Brain pericyte (primary cell): Measurements from ENCODE around the gene PTGIS.

Experiments used
- DNase-seq: peaks from one replicate; pipeline ENCODE4 v3.0.0-alpha.2; 2012; ENCODE audit warnings: low read depth, low spot score

The PTGIS gene

DNA sequence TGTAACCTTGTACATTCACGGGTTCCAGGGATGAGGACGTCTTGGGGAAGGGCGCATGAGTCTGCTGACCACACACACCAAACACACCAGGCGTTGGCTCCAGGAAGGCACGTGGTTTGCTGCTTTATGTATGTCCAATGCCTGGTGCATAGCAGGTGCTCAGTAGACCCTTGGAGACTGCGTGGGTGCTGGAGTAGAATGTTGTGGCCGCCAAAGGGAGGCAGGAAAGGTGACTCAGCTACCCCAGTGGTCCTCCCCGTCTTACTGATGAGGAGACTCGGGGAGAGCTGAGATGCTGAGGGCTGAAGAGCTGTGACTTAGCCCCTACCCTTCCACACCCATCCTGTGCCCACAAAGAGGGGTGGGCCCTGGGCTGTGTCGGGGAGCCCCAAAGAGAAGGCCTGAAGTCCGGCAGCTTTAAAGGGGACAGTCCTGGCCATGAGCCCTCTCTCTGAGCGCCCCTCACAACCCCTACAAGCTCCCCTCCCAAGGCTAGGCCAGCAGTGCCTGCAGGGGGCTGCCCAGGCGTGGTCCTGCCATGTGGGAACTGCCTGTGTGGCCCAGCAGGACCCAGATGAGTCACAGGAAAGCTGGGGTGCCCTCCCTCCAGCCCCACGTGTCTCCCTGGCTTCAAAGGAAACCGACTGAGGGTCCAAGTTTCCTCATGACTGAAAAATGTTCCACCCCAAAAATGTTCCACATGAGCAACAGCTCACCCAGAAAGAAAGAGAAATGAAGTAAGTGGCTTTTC, 28.0 kb upstream of the PTGIS start:
- DNase-seq = no peak

DNA sequence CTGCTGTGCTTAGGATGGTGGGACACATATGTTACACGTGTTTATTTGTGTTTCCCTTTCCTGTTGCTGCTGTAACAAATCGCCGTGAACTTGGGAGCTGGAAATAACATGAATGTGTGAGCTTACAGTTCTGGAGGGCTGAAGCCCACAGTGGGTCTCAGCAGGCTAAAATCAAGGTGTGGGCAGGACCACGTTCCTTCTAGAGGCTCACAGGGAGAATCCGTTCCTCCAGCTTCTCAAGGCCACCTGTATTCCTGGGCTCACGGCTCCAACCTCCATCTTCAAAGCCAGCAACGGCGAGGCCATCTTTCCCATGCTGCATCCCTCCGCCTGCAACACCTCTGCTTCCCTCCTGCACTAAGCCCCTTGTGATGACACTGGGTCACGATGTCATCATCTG, 27.4 kb upstream of the PTGIS start:
- no peak for DNase-seq

GRCh38 chr20:49594931-49595315, 27.0 kb upstream of the PTGIS start:
- no peak for DNase-seq

DNA sequence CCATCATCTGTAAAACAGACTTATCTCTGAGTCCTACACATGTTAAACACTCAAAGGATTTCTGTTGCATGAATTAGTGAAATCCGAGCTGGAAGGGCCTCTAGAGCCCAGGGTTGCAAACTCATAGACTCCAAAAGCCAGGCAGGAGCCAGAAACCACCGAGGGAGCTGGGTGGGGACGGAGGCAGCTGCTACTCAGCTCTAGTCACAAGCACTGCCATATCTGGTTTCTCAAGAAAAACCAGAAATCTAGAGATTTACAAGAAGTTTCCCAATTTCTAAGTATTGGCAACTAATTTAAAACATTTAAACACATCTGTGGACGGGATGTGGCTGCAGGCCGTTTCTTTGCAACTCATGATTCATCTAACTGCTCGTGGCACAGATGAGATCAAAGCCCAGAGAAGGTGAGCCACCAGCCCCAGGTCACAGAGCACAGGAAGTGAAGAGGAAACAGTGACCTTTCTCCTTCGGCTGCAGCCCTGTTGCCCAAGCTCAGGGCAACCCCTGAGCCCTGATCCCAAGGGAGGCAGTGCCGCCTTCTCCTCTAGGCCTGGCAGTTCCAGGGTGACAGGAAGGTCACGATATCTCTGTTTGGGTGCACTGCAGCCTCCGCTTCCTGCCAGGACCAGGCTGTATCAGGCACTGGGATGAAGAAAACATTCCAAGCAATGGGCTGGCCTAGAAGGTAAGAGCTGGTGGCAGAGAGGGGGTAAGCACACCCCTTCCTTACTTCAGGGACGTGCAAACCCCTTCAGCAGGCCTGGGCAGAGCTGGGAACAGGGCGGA, 26.4 kb upstream of the PTGIS start:
- no peak for DNase-seq

GRCh38 chr20:49593466-49594142, 25.7 kb upstream of the PTGIS start:
- DNase-seq = no peak

GRCh38 chr20:49592120-49592519, 24.2 kb upstream of the PTGIS start:
- DNase-seq = no peak

DNA sequence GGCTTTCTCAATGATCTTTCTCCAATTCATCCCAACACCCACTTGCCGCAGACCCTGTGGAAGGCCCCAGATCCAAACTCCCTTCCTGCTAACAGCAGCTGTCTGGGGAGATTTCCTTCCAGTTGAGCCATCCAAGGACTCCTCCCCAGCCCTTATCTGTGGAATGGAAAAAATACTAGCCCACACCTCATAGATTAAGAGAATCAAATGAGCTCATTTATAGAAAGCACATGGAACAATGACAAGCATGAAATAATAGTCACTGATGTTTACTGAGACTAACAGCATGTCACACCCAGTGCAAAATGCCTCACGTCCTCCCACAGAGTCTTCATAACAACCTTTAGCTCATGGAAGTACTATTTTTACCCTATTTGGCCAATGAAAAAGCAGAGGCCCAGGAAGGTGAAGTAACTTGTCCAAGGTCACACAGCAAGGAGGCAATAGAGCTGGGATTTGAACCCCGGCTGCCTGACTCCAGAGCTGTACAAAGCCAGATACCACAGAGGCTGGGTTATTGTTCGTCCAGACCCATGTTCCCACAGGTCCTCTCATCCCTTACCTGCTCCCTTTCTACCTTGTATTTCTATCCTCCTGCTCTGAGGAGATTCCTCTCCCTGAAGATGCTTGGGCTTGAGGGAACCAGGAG, 23.4 kb upstream of the PTGIS start:
- DNase-seq = no peak

DNA sequence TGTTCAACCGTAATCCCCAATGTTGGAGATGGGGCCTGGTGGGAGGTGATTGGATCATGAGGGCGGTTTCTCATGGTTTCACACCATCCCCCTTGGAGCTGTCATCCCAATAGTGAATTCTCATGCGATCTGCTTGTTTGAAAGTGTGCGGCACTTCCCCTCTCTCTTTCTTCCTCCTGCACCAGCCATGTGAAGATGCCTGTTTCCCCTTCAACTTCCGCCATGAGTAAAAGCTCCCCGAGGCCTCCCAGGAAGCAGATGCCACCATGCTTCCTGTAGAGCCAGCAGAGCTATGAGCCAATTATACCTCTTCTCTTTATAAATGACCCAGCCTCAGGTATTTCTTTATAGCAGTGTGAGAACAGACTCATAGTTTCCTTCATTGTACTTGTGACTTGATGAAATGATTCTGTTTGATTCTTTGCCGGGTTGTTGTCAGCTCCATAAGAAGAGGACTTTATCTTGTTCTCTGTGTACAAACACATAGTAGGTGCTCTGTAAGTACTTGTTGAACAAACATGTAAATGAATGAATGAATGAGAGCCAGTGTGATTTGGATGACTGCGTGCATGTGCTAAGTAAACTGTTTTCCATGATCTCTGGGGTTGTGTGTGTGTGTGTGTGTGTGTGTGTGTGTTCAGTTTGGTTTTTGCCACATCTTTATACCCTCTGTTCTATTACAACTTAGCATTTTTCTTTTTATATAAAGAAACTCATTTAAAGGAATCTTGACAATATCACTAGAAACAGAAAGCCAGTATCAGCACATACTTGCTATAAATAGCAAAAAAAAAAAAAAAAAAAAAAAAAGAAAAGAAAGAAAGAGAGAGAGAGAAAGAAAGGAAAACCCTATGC, 22.5 kb upstream of the PTGIS start:
- no peak for DNase-seq

- no peak for DNase-seq
Observed at GRCh38 chr20:49589747-49590146, 21.8 kb upstream of the PTGIS start.

DNA sequence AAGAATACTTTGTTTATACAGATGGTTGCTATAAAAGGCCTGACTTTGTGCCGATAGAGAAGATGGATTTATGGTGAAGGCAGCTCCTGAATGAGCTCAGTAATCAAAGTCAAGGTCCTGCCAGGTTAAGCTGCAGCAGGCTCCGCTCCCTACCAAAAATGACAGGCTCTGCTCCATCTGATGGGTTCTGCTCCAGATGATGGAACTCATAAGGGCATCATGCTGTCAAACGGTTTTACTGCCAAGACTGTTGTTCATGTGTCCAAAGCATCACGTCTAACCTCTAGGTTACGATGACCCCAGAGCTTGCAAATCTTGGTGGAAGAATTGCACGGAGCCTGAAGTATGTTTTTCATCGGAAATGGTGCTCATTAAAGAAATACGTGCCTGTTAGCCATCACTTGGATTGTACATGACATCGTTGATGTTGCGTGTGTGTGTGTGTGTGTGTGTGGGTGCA, 19.2 kb upstream of the PTGIS start:
- DNase-seq = peak; percentile 57

DNA sequence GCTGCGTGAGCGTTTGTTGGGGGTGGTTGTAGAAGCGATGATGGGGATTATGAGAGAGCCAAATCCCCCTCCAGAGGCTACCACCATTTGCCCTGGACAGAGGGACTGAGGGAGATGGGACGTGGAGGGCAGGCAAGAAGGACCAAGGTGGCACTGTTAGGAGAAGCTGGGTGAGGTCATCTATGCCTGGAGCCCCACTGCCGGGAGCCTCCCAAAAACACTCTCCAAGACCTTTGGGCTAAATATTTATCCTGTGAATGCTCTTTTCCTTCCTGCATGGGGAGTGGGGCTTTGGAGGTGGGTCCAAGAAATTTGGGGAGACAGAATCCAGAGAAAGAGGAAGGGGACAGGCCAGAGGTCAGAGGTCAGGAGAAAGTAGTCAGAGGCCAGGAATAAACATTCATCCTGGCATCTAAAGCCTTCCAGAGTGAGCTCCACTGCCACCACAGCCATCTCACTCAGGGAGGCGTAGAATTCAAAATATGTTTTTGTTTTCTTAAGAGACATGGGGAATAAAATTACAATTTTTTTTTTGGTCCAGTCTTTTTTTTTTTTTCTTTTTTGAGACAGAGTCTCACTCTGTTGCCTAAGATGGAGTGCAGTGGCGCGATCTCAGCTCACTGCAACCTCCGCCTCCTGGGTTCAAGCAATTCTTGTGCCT, 17.8 kb upstream of the PTGIS start:
- no peak for DNase-seq

GRCh38 chr20:49584418-49585382, 16.8 kb upstream of the PTGIS start:
- no peak for DNase-seq

- no peak for DNase-seq
Observed at GRCh38 chr20:49583669-49584417, 15.9 kb upstream of the PTGIS start.

GRCh38 chr20:49583343-49583668, 15.4 kb upstream of the PTGIS start:
- DNase-seq = no peak

DNA sequence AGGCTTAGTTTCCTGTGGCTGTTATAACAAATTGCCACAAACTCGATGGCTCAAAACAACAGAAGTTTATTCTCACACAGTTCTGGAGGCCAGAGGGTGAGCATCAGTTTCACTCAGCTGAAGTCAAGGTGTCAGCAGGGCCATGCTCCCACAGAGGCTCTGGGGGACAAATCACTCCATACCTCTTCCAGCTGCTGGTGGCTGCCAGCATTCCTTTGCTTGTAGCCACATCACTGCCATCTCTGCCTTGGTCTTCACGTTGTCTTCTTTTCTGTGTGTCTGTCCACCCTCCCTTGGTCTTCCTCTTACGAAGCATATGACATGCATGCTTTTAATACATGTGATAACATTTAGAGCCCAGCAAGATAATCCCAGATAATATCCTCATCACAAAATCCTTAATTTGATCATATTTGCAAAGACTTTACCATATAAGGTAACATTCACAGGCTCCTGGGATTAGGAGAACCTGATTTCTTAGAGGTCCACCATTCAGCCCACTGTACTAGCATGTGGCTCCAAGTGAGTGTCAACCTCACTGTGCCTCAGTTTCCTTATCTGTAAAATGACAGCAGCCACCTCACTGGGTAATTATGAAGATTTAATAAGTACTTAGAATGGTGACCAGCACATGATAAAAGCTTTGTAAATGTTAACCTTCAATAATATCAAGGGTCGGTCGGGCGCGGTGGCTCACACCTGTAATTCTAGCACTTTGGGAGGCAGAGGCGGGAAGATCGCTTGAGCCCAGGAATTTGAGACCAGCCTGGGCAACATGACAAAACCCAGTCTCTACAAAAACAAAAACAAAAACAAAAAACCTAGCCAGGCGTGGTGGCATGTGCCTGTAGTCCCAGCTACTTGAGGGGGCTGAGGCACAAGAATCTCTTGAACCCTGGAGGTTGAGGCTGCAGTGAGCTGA, 14.7 kb upstream of the PTGIS start:
- no peak for DNase-seq

GRCh38 chr20:49581482-49581881, 13.5 kb upstream of the PTGIS start:
- no peak for DNase-seq

DNA sequence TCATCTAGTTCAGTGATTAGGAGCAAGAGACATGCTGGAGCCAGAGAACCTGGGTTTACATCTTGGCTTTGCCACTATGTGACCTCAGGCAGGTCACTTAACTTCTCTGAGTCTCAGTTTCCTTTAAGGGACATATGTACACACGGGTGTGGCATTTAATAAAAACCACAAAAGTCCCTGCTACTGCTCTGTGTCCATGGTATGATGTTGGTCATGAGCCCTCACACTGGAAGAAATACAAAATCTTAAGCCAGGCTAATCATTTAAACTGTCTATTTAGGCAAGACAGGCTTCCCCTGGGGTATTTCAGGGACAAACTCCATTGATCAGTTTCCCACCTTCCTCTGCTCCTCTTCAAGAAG, 12.9 kb upstream of the PTGIS start:
- DNase-seq = no peak
